Head of caudate nucleus (tissue), 42 donors: Measurements from ENCODE around the gene ARAP1.
"Not testable (repeated sequence)": the region's sequence is repeated elsewhere in the genome, so short reads cannot be mapped to it uniquely, and the experiment has no call there.

ENCODE experiments used
- DNase-seq, 42 donors: peaks; one replicate each; pipeline versions ENCODE4 v3.0.0 to v3.0.0-alpha.2; 2020 to 2021; ENCODE audit warnings: mixed read lengths in 7 of 42
- intact Hi-C: fragments of 100-400 bp; cut with DNase I; formaldehyde crosslinking; loops from one replicate; pipeline ENCODE4 v1.15.0; 2022

Gene ARAP1

DNA sequence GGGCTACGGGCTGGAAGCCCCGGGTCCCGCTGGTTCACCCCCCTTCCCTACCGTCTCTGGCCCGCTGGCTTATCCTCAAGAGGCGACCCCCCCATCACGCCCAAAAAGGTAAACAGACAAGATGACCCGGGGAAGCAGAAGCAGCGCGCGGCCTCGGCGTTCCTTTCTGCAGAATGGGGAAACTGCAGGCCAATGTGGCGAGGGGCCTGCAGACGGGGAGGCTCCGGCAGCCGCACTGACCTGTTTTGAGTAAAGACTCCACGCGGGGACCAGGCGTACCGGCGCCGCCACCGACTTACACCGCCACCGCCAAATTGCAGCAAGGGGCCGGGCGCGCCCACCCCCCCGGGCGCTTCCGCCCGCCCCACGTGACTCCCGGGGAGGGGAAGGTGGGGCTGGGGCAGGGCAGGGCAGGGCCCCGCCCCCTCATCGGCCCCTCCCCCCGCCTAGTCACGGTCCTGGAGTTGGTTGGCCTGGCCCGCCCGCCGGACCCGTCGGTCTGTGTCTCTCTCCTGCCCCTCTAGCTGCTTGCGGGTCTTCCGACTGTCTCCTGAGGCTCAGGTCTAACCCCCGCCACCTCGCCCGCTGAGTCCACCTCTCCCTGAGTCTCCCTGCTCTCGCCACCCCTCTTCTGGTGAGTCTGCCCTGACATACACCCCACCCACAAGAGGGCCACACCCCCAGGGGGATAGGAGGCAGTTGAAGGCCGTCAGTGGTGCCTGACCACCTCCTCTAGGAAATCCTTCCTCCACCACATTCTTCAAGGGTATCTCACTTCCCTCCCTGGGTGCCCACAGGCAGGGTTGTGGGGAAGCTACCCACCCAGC, at the start of gene ARAP1:
Gene ARAP1, minus strand, starts transcription at position 321 of the 827 bp plus-strand sequence. CDS start 25,280 bp downstream, outside the sequence.
- intact Hi-C loops = no loop called here
- peak; percentile 36 to 92 (median 74) for DNase-seq

DNA sequence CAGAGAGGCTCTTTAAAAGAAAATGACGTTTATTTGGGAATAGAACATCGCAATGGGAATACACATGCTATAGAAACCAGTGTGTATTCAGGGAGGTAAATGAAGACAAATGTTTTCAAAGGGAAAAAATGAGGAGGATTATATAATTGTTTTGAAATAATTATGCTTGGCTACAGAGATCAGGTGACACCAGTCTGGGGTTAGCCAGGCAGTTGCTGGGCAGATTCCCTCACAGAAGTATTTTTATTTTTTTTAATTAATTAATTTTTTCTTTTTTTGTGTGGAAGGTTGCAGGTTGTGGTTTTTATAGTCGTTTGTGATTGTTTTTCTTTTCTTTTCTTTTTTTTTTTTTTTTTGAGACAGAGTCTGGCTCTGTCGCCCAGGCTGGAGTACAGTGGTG, 47.2 kb upstream of the ARAP1 start:
- no peak for DNase-seq
- intact Hi-C loops = no loop called here

DNA sequence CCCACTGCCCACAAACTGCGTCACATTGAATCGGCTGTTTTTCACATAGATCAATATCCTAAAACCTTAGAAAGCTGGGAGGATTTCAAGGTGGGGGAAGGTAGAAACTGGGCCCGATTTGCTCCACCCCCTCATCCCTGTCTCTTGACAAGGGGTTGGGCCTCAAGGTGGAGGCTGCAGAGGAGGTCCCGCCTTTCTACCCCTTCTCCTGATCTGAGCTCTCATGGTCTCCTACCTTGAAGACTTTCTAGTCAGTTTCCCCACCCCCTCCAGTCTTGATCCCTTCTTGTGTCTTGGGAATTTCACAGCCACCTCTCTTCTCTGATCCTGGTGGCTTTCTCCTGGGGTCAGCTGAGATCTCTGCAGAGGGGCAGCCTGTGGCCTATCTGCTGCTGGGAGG, 46.2 kb upstream of the ARAP1 start:
- no peak for DNase-seq
- intact Hi-C loops = no loop called here

DNA sequence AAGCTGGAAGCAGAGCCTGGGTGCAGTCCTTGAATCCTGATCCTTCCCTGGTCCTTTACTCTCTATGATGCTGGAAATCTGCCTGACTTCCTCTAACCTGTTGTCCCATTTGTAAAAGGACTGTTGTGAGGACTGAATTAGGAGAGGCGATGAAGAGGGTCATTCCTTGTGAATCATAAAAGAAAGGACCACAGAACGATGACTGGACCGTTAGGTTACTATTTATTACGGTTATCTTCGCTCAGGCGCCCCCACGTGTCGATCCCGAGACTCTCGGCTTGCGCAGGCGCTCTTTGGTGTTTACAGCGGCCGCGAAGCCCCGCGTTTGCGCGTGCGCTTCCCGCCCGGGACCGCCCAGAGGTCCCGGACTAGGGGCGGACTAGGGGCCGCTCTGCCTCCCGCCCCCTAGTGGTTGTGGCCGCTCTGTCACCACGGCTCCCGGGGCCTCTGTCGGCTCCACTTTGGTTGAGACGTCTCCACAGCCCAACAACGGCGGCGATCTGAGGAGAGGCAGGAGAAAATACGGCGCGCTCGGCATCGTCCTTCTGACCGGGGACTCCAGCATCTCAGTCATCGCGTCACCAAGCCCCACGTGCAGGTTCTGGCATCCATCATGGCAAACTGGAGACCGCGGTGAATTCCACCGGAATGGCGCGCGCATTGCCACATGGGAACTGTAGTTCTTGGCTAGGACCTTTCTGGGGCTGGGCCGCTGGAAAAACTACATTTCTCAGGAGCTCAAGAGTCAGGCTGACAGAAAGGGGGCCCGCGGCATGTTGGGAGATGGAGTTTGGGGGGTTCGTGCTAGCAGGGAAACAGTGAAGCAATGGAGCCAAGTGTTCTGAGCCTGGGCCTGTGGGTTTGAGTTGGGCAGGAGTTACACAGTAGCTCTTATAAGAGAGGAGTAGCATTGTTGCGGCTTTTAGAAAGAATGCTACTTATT, 41.5 kb upstream of the ARAP1 start, which contains the start of gene STARD10:
Gene STARD10, minus strand, starts transcription at position 623 of the 943 bp plus-strand sequence. CDS start 12,866 bp downstream, outside the sequence.
- peak; percentile 92 to 99 (median 97) for DNase-seq
- intact Hi-C loops = loop anchor here (2.0 kb wide), 1 partner anchor 69 kb away; no protein-coding TSS in a partner anchor

DNA sequence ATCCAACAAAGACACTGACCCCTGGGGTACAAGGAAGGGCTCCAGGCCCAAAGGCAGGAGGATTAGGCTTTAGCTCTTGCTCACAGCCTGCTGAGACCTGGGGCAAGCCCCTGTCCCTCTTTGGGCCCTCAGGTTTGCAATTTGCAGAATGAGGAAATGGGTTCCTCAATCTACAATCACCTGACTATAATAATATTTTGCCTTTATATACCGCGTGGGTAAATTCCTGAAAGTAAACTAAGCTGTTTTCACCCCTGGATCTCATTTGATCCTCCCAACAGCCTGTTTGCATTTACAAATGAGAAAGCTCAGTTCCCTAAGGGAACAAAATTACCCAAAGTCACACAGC, 40.8 kb upstream of the ARAP1 start:
- intact Hi-C loops = loop anchor here (2.0 kb wide), 1 partner anchor 68 kb away; no protein-coding TSS in a partner anchor

DNA sequence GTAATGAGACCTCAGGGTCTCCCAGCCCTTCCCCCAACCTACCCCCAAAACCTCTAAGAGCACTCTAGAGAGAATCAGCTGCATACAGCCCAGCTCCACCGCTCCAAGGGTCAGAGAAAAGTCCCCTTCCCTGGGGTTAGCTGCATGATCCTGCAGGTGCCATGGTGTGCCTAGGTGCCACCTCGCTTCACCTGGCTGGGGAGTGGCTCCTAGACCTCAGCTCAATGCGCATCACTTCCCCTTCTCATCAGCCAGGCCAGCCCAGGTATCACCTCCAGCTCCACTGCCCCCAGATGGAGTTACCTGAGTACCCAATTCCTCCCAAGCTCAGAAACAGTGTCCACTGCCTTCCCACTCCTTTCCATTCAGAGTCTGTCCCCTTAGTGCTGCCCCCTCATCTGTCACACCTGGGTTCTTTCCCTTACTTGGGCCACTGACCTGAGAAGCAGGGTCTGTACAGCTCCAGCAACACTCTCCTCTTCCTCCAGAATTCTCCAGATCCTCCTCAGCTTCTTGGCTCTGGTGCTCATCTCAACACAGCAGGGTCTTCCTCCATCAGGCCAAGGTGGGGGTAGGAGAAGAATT, 40.3 kb upstream of the ARAP1 start:
- DNase-seq = no peak
- intact Hi-C loops = loop anchor here (2.0 kb wide), 1 partner anchor 68 kb away; no protein-coding TSS in a partner anchor

More for the DNA sequence above, 40.8 kb upstream of the ARAP1 start:
- no peak for DNase-seq

DNA sequence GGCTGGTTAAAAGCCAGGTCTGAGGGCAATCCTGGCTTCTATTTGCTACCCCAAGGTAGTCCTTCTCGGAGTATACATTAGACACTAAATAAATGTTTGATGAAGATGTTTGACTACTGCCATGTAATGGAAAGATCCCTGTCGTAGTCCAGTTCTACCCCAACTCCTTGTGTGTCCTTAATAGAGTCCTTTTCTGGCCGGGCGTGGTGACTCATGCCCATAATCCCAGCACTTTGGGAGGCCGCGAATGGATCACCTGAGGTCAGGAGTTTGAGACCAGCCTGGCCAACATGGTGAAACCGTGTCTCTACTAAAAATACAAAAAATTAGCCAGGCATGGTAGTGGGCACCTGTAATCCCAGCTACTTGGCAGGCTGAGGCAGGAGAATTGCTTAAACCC, 39.0 kb upstream of the ARAP1 start:
- DNase-seq, intact Hi-C loops: not testable (repeated sequence)

DNA sequence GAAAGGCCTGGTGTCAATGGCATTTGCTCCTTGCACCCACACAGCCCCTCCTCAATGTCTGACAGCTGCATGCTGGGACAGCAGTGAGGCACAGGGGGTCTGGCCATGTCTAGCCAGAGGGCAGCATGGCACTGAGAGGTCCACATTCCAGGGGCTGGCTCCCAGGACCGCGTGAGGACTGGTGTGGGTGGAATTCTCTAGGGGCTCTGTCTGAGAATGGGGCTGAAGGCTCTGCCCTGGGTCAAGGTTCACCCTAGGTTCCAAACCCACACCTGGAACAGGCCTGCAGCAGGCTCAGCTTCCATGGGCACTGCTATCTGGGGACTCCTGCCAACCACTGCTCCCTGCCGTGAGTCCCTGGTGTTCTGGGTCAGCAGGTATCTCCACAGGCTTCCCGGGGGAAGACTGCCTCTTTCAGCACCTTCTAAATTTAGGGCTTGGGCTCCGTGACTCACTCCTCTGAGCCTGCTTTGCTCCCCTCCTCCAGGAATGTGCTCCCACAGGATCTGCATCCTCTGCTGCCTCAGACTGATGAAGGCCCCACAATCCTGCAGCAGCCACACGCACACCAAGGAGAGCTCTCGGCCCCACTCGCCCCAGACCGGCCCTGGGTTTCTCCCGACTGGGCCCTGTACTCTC, 37.4 kb upstream of the ARAP1 start:
- intact Hi-C loops = no loop called here
- peak; percentile 43 to 95 (median 72) for DNase-seq

DNA sequence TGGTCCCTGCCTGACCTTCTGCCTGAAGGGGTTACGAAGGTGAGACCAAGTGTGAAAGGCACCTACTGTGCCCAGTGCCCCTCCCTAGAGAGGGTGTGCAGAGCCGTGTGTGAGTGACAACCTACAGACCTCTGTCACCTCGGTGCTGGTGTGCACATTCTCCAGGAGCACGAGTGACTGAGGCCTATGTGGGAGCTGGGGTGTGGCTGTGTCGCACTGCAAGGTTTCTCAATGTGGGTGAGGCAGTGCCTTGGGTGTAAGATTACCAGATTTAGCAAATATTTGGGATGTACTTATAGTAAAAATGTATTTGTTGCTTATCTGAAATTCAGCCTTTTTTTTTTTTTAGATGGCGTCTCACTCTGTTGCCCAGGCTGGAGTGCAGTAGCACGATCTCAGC, 36.0 kb upstream of the ARAP1 start:
- peak in 34 of 42 donors; percentile 35 to 93 (median 72) for DNase-seq
- intact Hi-C loops = no loop called here

DNA sequence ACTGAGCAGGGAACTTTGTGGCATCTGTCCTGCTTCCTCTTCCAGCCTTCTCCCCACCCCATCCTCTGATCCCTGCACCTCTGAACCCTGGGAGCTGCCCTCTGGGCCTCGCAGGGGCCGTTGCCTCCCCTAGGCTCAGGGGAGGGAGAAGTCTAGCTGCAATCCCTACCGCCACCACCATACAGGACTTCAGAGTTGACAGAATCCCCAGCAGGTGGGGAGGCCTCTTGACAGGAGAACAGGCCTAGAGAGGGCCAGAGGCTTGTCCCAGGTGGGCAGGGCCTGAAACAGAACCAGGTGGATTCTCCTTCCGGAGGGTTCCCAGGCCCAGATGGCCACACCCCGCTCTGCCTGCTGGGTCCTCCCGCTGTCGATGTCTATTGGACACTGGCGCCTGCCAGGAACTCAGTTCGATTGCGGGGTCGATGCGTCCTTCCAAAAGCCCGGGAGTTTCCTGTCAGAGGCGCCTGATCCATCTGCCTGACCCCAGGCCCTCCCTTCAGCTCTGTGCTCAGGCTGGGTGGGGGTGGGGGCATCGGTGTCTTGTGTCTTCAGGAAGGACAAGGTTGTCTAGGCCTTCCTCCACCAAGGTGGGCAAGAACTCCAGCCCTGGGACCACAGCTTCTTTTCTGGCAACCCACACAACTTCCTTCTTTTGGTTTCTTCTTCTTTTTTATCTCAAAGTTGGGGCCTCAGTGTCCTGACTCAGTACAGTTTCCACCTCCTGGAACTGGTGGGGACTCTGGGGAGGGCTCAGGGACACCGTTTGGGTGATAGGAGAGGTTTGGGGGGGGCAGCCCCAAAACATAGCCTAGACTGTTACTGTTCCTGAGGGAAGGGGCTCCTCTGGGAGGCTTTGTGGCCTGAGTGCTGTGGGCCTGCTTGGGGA, 35.3 kb upstream of the ARAP1 start:
- intact Hi-C loops = no loop called here

DNA sequence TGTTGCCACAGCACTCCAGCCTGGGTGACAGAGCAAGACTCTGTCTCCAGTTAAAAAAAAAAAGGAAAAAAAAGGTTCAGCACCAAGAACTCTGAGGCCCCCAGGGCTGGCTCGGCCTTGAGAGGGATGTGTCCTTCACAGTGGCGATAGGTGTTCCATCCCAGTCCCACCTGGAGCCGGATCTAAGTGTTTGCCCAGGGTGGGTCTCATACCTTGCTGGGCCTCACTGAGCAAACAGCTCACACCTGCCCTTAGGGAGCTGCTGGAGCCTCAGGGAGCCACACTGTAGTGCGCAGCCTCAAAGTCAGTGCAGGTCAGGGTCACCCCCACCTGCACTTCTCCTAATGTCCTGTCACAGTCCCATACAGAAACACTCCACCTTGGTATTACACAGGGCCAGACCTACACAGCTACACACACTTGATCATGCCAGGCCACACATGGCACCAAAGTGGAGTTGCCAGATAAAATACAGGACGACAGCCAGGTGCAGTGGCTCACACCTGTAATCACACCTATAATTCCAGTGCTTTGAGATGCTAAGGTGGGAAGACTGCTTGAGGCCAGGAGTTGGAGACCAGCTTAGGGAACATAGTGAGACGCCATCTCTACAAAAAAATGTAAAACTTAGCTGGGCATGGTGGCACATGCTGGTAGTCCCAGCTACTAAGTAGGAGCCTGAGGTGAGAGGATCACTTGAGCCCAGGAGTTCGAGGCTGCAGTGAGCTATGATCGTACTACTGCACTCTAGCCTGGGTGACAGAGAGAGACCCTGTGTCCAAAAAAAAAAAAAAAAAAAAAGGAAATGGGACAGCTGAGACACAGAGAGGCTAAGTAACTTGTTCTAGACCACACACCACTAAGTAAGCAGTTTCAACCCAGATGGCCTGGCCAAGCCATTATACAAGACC, 34.4 kb upstream of the ARAP1 start:
- intact Hi-C loops = no loop called here
- no peak for DNase-seq

More for the DNA sequence above, 35.3 kb upstream of the ARAP1 start:
- no peak for DNase-seq

DNA sequence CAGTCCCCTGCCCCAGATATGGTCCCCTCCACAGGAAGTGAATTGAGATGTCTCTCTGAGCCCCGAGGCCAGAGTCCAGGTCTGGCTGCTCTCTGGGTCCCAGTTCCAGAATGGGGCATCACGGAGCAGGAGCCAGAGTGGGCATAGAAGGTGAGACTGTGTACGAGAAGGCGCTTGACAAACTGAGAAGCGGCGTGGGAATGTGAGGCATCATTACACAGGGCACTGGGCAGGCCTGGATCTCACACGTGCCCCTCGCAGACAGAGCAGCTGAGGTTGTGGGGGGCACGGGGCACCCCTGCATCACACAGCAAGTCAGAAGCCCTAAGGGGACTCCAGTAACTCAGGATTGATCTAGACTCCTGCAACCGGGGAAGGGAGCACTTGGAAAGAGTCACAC, 32.5 kb upstream of the ARAP1 start:
- intact Hi-C loops = no loop called here
- no peak for DNase-seq

DNA sequence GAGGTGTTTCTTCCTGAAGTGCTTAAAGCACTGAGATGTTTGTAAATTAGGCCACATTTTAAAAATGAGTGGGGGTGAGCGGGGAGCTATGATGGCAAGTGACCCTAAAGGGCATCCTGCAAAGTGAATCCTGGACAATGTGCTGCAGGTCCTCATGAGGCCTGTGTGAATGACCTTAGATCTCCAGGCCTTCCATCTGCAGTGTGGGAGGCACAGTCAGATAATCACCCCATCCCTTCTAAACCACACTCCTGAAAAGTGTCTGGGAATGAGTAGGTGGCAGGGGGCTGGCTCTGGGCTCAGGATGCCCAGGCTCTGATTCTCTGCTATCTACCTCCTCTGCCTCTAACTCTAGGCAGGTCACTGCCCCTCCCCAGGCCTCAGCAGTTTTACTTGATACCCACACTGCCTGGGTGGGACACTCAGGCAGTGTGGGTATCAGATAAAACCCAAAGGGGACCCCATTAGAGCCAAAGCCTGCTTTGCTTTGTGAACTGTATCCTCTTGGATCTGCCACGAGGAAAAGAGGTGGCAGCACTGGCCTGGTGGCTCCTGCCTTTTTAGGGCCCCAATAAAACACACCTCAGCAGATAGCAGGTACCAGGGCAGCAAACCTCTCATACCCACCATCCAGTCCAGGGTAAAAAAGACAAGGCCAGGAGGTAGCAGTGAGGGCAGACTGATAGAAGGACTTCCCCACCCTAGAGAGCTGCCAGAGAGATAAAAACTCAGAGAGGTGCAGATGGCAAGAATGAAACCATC, 31.1 kb upstream of the ARAP1 start:
- intact Hi-C loops = no loop called here
- no peak for DNase-seq

DNA sequence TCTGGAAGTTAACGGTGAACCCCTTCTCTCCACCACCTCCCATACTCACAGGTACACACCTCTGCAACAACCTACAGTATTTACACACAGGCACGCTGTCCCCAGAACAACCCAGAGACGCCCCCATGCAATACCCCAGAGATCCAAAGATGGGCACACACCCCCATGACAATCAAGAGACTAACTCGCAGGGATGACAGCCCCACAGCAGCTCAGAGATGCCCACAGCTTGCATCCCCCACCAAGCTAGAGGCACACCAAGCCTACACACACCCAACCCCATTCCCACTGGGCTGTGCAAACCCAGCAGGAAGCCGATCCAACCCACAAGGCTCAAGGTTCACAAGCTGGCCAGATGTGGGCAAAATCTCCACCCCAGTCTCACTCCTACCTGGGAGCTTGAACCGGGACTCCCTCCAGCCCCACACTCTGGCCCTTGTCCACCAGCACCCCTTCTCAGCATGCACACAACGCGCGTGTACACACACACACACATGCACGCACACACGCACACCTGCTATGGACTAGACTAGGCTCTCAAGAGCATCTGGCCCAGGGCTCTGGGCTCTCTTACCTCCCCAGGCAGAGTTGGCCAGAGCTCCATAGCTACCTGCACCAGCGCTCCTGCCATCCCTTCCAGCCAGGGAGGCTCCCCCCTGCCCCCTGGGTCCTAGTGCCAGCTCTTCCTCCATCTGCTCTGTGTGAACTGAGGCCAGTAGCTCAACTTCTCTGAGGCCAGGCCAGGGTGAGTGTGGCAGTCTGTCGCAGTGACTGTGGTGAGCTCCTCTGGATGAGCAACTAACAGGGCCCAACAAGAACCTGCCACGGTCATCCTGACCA, 30.1 kb upstream of the ARAP1 start:
- DNase-seq = peak in 7 of 42 donors; percentile 23 to 49 (median 37)
- intact Hi-C loops = no loop called here
